ENCODE measurements around the gene PALD1. TPM values are rescaled to one million over a fixed set of nuclear protein-coding genes. Genes with fewer than 3 reads are reported as not detected.

The PALD1 gene
- total RNA-seq, 1 donor from 2014 or later = 1.2 TPM

- Mint-ChIP-seq H3K27ac (peak overlapping the region; percentile 24), H3K36me3 (ENCODE audit: insufficient read depth) (peaks cover 5% of the 10 kb centered on the region), H3K4me1 (ENCODE audit: low read depth) (peaks cover 17% of the 10 kb centered on the region), H3K4me3 (ENCODE audit: low read depth) (no peak overlapping the region), H3K9me3 (ENCODE audit: low read depth) (no peaks in the 10 kb centered on the region), H3K27me3 (peaks cover 19% of the 10 kb centered on the region)
- DNase-seq (ENCODE audit: low spot score, unreplicated experiment) = no peak
- no peak for TF ChIP-seq CTCF (IDR thresholded peaks at IDR 0.05; ENCODE audit: unreplicated experiment)
These were observed 44.8 kb upstream of the PALD1 start for GRCh38 chr10:70433581-70434280.

DNA sequence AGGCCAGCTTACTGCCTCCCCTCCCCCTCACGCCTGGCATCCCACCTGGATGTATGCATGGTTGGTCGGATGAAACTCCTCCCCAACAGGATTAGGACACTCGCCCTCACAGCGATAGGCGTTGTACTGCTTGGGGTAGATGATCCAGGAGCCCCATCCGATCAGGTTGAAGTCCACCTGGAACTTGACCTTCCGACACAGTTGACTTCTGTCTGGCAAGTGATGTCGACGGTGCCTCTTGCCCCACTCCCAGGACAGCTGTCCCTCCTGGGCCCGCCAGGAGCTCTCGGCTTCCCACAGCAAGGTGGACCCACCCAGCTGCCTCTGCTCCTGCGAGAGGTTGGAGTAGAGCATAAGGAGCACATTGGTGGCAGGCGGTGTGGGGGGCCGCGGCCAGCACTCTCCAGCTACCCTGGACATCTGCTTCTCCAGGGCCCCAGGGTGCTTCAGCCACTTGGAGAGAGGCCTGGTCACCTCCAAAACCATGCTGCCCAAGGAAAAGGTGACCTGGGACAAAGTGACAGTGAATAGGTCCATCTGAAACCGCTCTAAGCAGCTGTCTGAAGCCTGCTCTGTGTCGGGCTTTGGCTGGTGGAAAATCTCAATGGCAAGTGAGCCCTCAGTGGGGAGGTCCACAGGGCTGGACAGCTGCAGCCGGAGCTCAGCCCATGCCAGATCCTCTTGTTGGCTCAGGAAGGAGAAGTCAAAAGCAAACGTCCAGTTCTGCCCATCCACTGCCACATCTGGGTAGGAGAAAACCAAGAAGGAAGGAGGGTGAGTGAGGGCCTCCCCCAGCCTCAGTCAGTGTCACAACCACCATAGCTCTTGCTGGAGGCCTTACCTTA is 43.1 kb upstream of the PALD1 start:
- no peak for TF ChIP-seq CTCF (IDR thresholded peaks at IDR 0.05; ENCODE audit: unreplicated experiment)
- Mint-ChIP-seq H3K27me3 (peaks cover 35% of the 10 kb centered on the region), H3K4me3 (ENCODE audit: low read depth) (no peak overlapping the region), H3K36me3 (ENCODE audit: insufficient read depth) (peaks cover 2% of the 10 kb centered on the region), H3K9me3 (ENCODE audit: low read depth) (no peaks in the 10 kb centered on the region), H3K4me1 (ENCODE audit: low read depth) (peaks cover 17% of the 10 kb centered on the region), H3K27ac (no peak overlapping the region)
- DNase-seq (ENCODE audit: low spot score, unreplicated experiment) = no peak

DNA sequence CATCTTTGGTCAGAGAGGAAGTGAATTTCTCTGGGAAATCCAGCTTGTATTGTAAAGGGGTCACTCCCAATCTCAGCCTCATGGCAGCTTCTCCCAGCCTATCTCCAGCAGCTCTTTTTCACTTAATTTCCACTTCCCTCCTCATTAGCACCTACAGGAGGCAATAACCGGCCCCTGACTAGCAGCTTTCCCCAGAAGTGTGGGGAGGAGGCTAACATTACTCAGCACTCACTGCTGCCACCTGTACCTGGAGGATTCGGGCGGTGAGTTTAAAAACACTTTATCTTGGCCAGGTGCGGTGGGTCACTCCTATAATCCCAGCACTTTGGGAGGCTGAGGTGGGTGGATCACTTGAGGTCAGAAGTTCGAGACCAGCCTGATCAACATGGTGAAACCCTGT is 40.8 kb upstream of the PALD1 start:
- DNase-seq (ENCODE audit: low spot score, unreplicated experiment) = no peak
- Mint-ChIP-seq H3K27me3 (peaks cover 56% of the 10 kb centered on the region), H3K4me1 (ENCODE audit: low read depth) (peaks cover 10% of the 10 kb centered on the region), H3K4me3 (ENCODE audit: low read depth) (no peak overlapping the region), H3K36me3 (ENCODE audit: insufficient read depth) (peaks cover 2% of the 10 kb centered on the region), H3K27ac (no peak overlapping the region), H3K9me3 (ENCODE audit: low read depth) (no peaks in the 10 kb centered on the region)
- TF ChIP-seq CTCF (IDR thresholded peaks at IDR 0.05; ENCODE audit: unreplicated experiment) = no peak

- H3K4me3 Mint-ChIP-seq (ENCODE audit: low read depth) = peak overlapping the region; percentile 45
- peaks cover 2% of the 10 kb centered on the region for H3K36me3 Mint-ChIP-seq (ENCODE audit: insufficient read depth)
- no peak overlapping the region for H3K27ac Mint-ChIP-seq
- no peaks in the 10 kb centered on the region for H3K9me3 Mint-ChIP-seq (ENCODE audit: low read depth)
- H3K4me1 Mint-ChIP-seq (ENCODE audit: low read depth) = peaks cover 9% of the 10 kb centered on the region
- no peak for DNase-seq (ENCODE audit: low spot score, unreplicated experiment)
- TF ChIP-seq CTCF (IDR thresholded peaks at IDR 0.05; ENCODE audit: unreplicated experiment) = no peak
- peaks cover 72% of the 10 kb centered on the region for H3K27me3 Mint-ChIP-seq
These were observed 38.0 kb upstream of the PALD1 start for GRCh38 chr10:70440296-70441160.
